Measurements from ENCODE around the gene MOV10L1. TPM values are rescaled to one million over a fixed set of nuclear protein-coding genes. Genes with fewer than 3 reads are reported as not detected.

Gene MOV10L1
- total and polyA plus RNA-seq, 11 donors, result 0.06 to 0.63 (median 0.13) TPM; not detected in 6

- TF ChIP-seq CTCF (IDR thresholded peaks at IDR 0.05) (no peak), POLR2A (IDR thresholded peaks at IDR 0.05) (no peak)
- DNase-seq (no peak), ATAC-seq (no peak)
- H3K27ac ChIP-seq, result no peak overlapping the region
- intact Hi-C loops (cut with DNase I), result no loop called here
- no peak overlapping the region for H3K4me3 ChIP-seq
- H3K4me1 ChIP-seq, result no peaks in the 10 kb centered on the region
- H3K36me3 ChIP-seq, result no peaks in the 10 kb centered on the region
- H3K27me3 ChIP-seq, result peaks cover 0 to 10% (median 0%) of the 10 kb centered on the region in 9 donors
- H3K9me3 ChIP-seq, result no peaks in the 10 kb centered on the region
- WGBS, 4 donors, result 84 to 91% (median 88%) methylated on average over 10 to 23 of the region's 23 CpGs
Measured at GRCh38 chr22:50161508-50162390, 71.9 kb downstream of the MOV10L1 start.

- TF ChIP-seq POLR2A (IDR thresholded peaks at IDR 0.05), result no peak
- TF ChIP-seq CTCF (IDR thresholded peaks at IDR 0.05), result no peak
- Histone ChIP-seq H3K4me3 (no peak overlapping the region), H3K36me3 (no peaks in the 10 kb centered on the region), H3K27me3 (peaks cover 0 to 10% (median 0%) of the 10 kb centered on the region in 9 donors), H3K4me1 (no peaks in the 10 kb centered on the region), H3K27ac (no peak overlapping the region), H3K9me3 (no peaks in the 10 kb centered on the region)
- no peak for DNase-seq
- 66 to 85% (median 80%) methylated on average over 3 to 10 of the region's 10 CpGs for WGBS, 4 donors
- intact Hi-C loops (cut with DNase I), result no loop called here
- ATAC-seq, result peak in 1 of 4 donors; percentile 16
Measured at GRCh38 chr22:50162391-50162956, 72.7 kb downstream of the MOV10L1 start.

- TF ChIP-seq CTCF (IDR thresholded peaks at IDR 0.05) (no peak), POLR2A (IDR thresholded peaks at IDR 0.05) (no peak)
- peak in 1 of 5 donors; percentile 42 for DNase-seq
- Histone ChIP-seq H3K9me3 (no peaks in the 10 kb centered on the region), H3K27me3 (peaks cover 4 to 15% (median 9%) of the 10 kb centered on the region in 9 donors), H3K4me1 (peaks cover 0 to 11% (median 0%) of the 10 kb centered on the region in 12 donors), H3K4me3 (no peak overlapping the region), H3K36me3 (no peaks in the 10 kb centered on the region), H3K27ac (no peak overlapping the region)
- no peak for ATAC-seq
- 94 to 96% (median 95%) methylated on average over 23 to 28 of the region's 28 CpGs for WGBS, 4 donors
- intact Hi-C loops (cut with DNase I), result no loop called here
Measured at GRCh38 chr22:50165436-50166123, 75.8 kb downstream of the MOV10L1 start.

Data from heart left ventricle (tissue), 16 donors.